ENCODE data around the gene C1orf87.

DNA sequence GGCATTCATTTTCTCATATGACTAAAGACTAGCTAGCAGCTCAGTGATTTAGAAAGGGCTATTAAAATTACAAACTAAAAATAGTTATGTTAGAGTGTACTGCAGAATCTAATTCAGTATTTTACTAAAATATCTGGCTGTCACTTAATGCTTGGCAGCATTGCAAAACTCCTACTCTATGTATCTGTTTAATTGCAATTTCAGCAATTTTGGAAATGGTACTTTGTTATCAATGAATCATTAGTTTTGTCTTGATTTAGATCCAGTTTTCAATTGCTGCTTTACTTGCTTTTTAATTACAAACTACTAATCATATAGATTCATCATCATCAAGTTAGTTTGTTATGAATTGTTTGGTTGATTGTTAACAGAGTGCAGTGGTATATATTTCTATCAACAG lies 19.2 kb downstream of the C1orf87 start:
- no peak for TF ChIP-seq EZH2 (IDR thresholded peaks at IDR 0.05; ENCODE audit: borderline replicate concordance, low read depth, low read length, severe bottlenecking)
- TF ChIP-seq, protein P1, sequence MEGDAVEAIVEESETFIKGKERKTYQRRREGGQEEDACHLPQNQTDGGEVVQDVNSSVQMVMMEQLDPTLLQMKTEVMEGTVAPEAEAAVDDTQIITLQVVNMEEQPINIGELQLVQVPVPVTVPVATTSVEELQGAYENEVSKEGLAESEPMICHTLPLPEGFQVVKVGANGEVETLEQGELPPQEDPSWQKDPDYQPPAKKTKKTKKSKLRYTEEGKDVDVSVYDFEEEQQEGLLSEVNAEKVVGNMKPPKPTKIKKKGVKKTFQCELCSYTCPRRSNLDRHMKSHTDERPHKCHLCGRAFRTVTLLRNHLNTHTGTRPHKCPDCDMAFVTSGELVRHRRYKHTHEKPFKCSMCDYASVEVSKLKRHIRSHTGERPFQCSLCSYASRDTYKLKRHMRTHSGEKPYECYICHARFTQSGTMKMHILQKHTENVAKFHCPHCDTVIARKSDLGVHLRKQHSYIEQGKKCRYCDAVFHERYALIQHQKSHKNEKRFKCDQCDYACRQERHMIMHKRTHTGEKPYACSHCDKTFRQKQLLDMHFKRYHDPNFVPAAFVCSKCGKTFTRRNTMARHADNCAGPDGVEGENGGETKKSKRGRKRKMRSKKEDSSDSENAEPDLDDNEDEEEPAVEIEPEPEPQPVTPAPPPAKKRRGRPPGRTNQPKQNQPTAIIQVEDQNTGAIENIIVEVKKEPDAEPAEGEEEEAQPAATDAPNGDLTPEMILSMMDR (IDR thresholded peaks at IDR 0.05; ENCODE audit: borderline replicate concordance, extremely low read depth, low read length, poor library complexity, severe bottlenecking): no peak
